H1 (cell line): ENCODE measurements around the gene PEAK3. TPM values are rescaled to one million over a fixed set of nuclear protein-coding genes. Genes with fewer than 3 reads are reported as not detected.

Experiments
- EP300 ChIP-seq, 2 experiments: IDR thresholded peaks; 1 replicate in 1 of 2; 2 replicates in 1 of 2; pipeline ENCODE4 v1.6.1; 2011 to 2012; ENCODE audit warnings: low read depth in 2 of 2, low read length in 2 of 2, mild to moderate bottlenecking in 2 of 2, borderline replicate concordance in 1 of 2, inconsistent platforms in 1 of 2, moderate library complexity in 1 of 2
- NANOG ChIP-seq: IDR thresholded peaks from 2 replicates; pipeline ENCODE4 v1.6.1; 2011; ENCODE audit warnings: low read length, low read depth, mild to moderate bottlenecking, inconsistent platforms; ENCODE audit not compliant: insufficient read depth, poor library complexity, severe bottlenecking
- SP1 ChIP-seq: IDR thresholded peaks from 2 replicates; pipeline ENCODE4 v1.6.1; 2011; ENCODE audit warnings: low read depth, low read length
- TCF12 ChIP-seq: IDR thresholded peaks from 2 replicates; pipeline ENCODE4 v1.6.1; 2011; ENCODE audit warnings: low read depth, mild to moderate bottlenecking, low read length
- polyA plus RNA-seq, 7 experiments: library from polyadenylated mRNA; depleted of rRNA in 3 of 7; stranded (reverse) in 5 of 7; unstranded in 2 of 7; fragments of >200 nt in 5 of 7; fragments of 200-250 nt in 2 of 7; gene quantifications; 1 replicate in 5 of 7; 2 replicates in 1 of 7; 4 replicates in 1 of 7; pipeline versions ENCODE4 v1.2.1 to v1.2.3, GENCODE V29; 2011 to 2013; ENCODE audit warnings: missing spikeins in 2 of 7, mixed read lengths in 2 of 7
- total RNA-seq: library from RNA; stranded (reverse); fragmentation: NEBNext Ultra II Directional; extraction: Animal tissue kit (Norgen Biotek cat#: 25700); gene quantifications from 2 replicates; pipeline ENCODE4 v1.2.1, GENCODE V29; 2021

Gene PEAK3
- total and polyA plus RNA-seq, 2 of the 8 experiments (the other 6 are each of a cell fraction or from before 2014, with no cell fraction given) = not detected

- TF ChIP-seq EP300 (IDR thresholded peaks at IDR 0.05; ENCODE audit: borderline replicate concordance in 1 of 2, low read depth in 2 of 2, low read length in 2 of 2) (no peak), TCF12 (no peak), NANOG (no peak), SP1 (no peak)
- TF ChIP-seq, all 59 proteins: peak for 0
These were observed 34.4 kb downstream of the PEAK3 start (continued) for GRCh38 chr19:2247433-2248101.
